Right lobe of liver (tissue), 6 donors: ENCODE results near the gene FRG2B. TPM values are rescaled to one million over a fixed set of nuclear protein-coding genes. Genes with fewer than 3 reads are reported as not detected.
"Not testable (repeated sequence)": the region's sequence is repeated elsewhere in the genome, so short reads cannot be mapped to it uniquely, and the experiment has no call there.

Experiments
- ATAC-seq, 4 donors: fragments of 200-7000 bp; cut with Tn5 transposase; one replicate each; pipeline ENCODE4 v1.9.1; 2020; ENCODE audit warnings: mild to moderate bottlenecking in 4 of 4, moderate library complexity in 4 of 4
- DNase-seq, 3 donors: peaks; one replicate each; pipeline ENCODE4 v3.0.0-alpha.2; 2020
- H3K27ac ChIP-seq, 3 donors: fragments of 200-600 bp; one replicate each; pipeline ENCODE4 v1.8.0; 2022
- H3K27me3 ChIP-seq, 2 donors: fragments of 200-600 bp; one replicate each; pipeline ENCODE4 v1.8.0; 2022
- H3K36me3 ChIP-seq, 4 donors: fragments of 200-600 bp; sonication (generic) in 1 of 4; one replicate each; pipeline versions ENCODE4 v1.5.1 to v1.8.0; 2017 to 2022; ENCODE audit warnings: control low read depth in 1 of 4
- H3K4me1 ChIP-seq, 4 donors: fragments of 200-600 bp; sonication (generic) in 1 of 4; one replicate each; pipeline versions ENCODE4 v1.5.1 to v1.8.0; 2017 to 2022; ENCODE audit warnings: control low read depth in 1 of 4
- H3K4me3 ChIP-seq, 3 donors: fragments of 200-600 bp; one replicate each; pipeline ENCODE4 v1.8.0; 2022
- H3K9me3 ChIP-seq, 4 donors: fragments of 200-600 bp; sonication (generic) in 1 of 4; one replicate each; pipeline versions ENCODE4 v1.5.1 to v1.8.0; 2017 to 2022; ENCODE audit warnings: control low read depth in 1 of 4
- WGBS: methylation state at CpG from one replicate; pipeline ENCODE4 v1.1.6; 2018; ENCODE audit warnings: low coverage, low lambda C conversion rate; ENCODE audit not compliant: insufficient coverage; ENCODE audit errors: missing lambda C conversion rate; 5-methylcytosine and 5-hydroxymethylcytosine counted together
- intact Hi-C, 2 donors: fragments of 100-400 bp; cut with DNase I; formaldehyde crosslinking; loops; one replicate each; pipeline versions ENCODE4 v1.11.2 to v1.14.1; 2022
- long read RNA-seq: library from polyadenylated mRNA; unstranded; transcript quantifications from one replicate; pipeline ENCODE4 v2.0.0, GENCODE V29; 2019
- total RNA-seq, 6 experiments: library from RNA; depleted of rRNA in 2 of 6; stranded (reverse); fragments of >200 nt in 2 of 6; fragmentation: NEBNext Ultra II Directional in 3 of 6; extraction: Animal tissue kit (Norgen Biotek cat#: 25700) in 3 of 6; gene quantifications; one replicate each; pipeline versions ENCODE4 v1.1.0 to v1.2.4, GENCODE V29; 2016 to 2023
- TF ChIP-seq, protein P1 (sequence below), 4 donors: fragments of 200-600 bp in 3 of 4; fragments of 450-650 bp in 1 of 4; IDR thresholded peaks; one replicate each; pipeline versions ENCODE4 v1.5.1 to v1.8.0; 2016 to 2022; ENCODE audit warnings: antibody characterized with exemption in 4 of 4, mild to moderate bottlenecking in 2 of 4
- donor health status: DM: no; HTN: yes; CAD: no.
- donor health status: DM: no; HTN: no; CAD: no.
- donor health status: DM: no; HTN: no; CAD: no.
- donor health status: DM: no; HTN: yes; CAD: no.
- donor health status: DM: no; HTN: yes; CAD: no.

The FRG2B gene
- not detected for total RNA-seq
- long read RNA-seq = 0 reads

DNA sequence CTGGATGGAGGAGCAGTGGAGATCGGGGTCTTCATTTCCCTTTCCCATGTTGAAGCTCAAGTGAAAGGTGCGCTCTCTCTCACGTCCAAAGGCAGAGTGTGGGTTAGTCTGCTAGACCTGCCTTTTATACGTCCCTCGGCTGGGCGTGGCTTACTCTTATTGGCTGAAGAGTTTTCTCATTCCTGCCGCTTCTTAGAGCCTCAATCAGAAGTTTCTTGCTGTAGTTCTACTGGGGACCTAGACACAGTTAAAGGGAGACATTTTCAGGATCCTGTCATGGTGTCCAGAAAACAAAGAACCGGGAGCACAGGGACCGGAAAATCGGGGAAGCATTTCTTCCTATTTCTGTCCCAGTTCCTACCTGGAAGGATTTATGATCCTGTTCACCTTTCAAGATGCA, at the start of gene FRG2B:
TSS of gene FRG2B (minus strand) at position 101 of the 400 bp plus-strand sequence. CDS start at position 48, 53 bp downstream.
- ATAC-seq, H3K27me3 ChIP-seq, H3K4me1 ChIP-seq, intact Hi-C loops, H3K4me3 ChIP-seq, H3K9me3 ChIP-seq, H3K27ac ChIP-seq, H3K36me3 ChIP-seq, DNase-seq: not testable (repeated sequence)
- no CpG with 5 or more reads among the region's 10 CpGs for WGBS

DNA sequence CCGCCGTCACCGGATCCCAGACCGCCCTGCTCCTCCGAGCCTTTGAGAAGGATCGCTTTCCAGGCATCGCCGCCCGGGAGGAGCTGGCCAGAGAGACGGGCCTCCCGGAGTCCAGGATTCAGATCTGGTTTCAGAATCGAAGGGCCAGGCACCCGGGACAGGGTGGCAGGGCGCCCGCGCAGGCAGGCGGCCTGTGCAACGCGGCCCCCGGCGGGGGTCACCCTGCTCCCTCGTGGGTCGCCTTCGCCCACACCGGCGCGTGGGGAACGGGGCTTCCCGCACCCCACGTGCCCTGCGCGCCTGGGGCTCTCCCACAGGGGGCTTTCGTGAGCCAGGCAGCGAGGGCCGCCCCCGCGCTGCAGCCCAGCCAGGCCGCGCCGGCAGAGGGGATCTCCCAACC, 40.9 kb upstream of the FRG2B start:
- WGBS = no CpG with 5 or more reads among the region's 40 CpGs
- H3K36me3 ChIP-seq = not testable (repeated sequence)

GRCh38 chr10:133663544-133664160, 37.1 kb upstream of the FRG2B start:
- H3K4me1 ChIP-seq, H3K9me3 ChIP-seq, ATAC-seq, intact Hi-C loops, H3K27ac ChIP-seq, DNase-seq, H3K4me3 ChIP-seq, H3K36me3 ChIP-seq, H3K27me3 ChIP-seq: not testable (repeated sequence)
- 14% methylated on average over 3 of the region's 4 CpGs for WGBS

More for the DNA sequence above, 40.9 kb upstream of the FRG2B start:
- peak in 3 of 4 donors; percentile 18 to 85 (median 55) for ATAC-seq
- intact Hi-C loops, H3K4me1 ChIP-seq, H3K27me3 ChIP-seq, H3K4me3 ChIP-seq, DNase-seq, H3K9me3 ChIP-seq, H3K27ac ChIP-seq: not testable (repeated sequence)

- no CpG with 5 or more reads among the region's 2 CpGs for WGBS
- DNase-seq = not testable (repeated sequence)
Observed at GRCh38 chr10:133661122-133661521, 34.5 kb upstream of the FRG2B start.

DNA sequence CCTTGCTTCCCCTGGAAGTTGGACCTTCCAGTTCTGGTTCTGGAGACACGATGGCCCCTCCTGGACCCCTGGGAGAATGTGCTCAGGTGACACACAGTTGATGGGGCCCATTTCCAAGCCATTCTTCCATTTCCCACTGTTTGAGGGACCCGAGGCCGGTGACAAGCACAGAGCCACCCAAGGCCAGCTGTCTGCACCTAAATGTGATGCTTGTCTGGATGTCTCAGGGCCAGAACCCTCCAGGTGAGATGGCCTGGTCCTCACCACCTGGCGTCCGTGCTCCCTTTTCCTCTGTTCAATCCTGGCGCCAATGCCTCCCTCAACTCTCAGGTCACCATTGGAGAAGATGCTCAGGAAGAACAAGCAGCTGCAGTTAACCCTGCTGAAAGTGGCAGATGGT, 33.9 kb upstream of the FRG2B start:
- intact Hi-C loops, H3K9me3 ChIP-seq, H3K36me3 ChIP-seq, H3K4me1 ChIP-seq, H3K27ac ChIP-seq, ATAC-seq, H3K27me3 ChIP-seq, H3K4me3 ChIP-seq, DNase-seq: not testable (repeated sequence)
- WGBS = 54% methylated on average over 4 of the region's 6 CpGs

More at GRCh38 chr10:133661122-133661521, 34.5 kb upstream of the FRG2B start:
- H3K4me3 ChIP-seq, intact Hi-C loops, H3K27ac ChIP-seq, H3K36me3 ChIP-seq, H3K4me1 ChIP-seq, ATAC-seq, H3K9me3 ChIP-seq, H3K27me3 ChIP-seq: not testable (repeated sequence)

DNA sequence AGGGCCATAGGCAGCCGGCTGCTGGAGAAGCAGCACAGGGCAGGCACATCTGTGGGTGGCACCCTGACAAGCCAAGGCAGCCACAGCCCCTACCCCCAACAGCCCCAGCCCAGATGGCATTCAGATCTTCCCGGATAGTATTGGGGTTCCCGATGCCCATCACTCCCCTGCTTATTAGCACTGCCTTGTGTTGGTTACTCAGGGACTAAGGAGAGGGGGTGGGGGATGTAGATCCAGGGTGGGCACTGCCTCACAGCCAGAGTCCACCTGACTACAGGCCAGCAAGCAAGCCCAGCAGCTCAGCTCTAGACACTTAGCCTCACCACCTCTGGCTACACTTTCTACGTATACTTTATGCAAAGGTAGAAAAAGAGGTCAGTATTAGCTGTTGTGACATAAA, 30.7 kb upstream of the FRG2B start:
- H3K9me3 ChIP-seq, DNase-seq, ATAC-seq, H3K27ac ChIP-seq, intact Hi-C loops, H3K4me1 ChIP-seq, H3K36me3 ChIP-seq, H3K27me3 ChIP-seq, H3K4me3 ChIP-seq: not testable (repeated sequence)
- 59% methylated on average over 2 of the region's 4 CpGs for WGBS

- ATAC-seq, H3K4me3 ChIP-seq, H3K27me3 ChIP-seq, H3K9me3 ChIP-seq, H3K4me1 ChIP-seq, H3K27ac ChIP-seq, H3K36me3 ChIP-seq, intact Hi-C loops: not testable (repeated sequence)
- peak in 1 of 3 donors; percentile 58 for DNase-seq
- WGBS = 39% methylated on average over 5 of the region's 22 CpGs
Observed at GRCh38 chr10:133648872-133649455, 22.4 kb upstream of the FRG2B start.

DNA sequence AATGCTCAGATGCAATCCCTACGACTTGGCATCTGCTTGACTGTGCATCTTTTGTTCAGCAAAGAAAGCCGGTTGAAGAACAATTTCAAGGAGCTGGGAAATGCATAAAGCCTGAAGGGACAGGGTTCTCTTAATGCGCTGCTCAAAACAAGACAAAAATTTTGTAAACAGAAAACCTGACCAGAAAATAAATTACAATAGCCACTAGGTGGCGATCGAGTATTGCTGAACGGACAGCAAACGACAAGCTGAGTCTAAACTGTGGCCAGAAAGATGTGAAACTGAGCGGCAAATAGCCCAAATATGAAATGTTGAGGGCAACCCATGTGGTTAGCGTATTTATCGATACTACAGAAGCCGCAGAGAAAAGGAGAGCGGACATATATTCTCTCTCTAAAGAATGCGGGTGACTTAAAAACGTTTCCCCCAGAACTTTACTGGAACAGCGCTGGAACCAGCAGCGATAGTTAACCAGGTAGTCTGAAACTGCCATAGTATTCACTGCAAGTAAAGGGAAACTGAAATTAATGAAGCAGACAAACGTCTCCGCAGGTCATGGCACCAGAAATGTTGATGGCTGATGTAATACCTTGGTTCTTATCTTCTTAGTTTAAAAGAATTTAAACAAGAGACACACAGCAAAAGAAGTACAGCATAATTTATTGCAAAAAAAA, 20.6 kb upstream of the FRG2B start:
- WGBS = 3% methylated on average over 12 of the region's 18 CpGs
- H3K36me3 ChIP-seq, DNase-seq, H3K4me1 ChIP-seq, H3K27me3 ChIP-seq, intact Hi-C loops, H3K4me3 ChIP-seq, H3K9me3 ChIP-seq, H3K27ac ChIP-seq: not testable (repeated sequence)
- TF ChIP-seq, protein P1, sequence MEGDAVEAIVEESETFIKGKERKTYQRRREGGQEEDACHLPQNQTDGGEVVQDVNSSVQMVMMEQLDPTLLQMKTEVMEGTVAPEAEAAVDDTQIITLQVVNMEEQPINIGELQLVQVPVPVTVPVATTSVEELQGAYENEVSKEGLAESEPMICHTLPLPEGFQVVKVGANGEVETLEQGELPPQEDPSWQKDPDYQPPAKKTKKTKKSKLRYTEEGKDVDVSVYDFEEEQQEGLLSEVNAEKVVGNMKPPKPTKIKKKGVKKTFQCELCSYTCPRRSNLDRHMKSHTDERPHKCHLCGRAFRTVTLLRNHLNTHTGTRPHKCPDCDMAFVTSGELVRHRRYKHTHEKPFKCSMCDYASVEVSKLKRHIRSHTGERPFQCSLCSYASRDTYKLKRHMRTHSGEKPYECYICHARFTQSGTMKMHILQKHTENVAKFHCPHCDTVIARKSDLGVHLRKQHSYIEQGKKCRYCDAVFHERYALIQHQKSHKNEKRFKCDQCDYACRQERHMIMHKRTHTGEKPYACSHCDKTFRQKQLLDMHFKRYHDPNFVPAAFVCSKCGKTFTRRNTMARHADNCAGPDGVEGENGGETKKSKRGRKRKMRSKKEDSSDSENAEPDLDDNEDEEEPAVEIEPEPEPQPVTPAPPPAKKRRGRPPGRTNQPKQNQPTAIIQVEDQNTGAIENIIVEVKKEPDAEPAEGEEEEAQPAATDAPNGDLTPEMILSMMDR (IDR thresholded peaks at IDR 0.05) = peak in 3 of 4 donors; percentile 23 to 35 (median 24)
- ATAC-seq = peak; percentile 59 to 75 (median 71)

DNA sequence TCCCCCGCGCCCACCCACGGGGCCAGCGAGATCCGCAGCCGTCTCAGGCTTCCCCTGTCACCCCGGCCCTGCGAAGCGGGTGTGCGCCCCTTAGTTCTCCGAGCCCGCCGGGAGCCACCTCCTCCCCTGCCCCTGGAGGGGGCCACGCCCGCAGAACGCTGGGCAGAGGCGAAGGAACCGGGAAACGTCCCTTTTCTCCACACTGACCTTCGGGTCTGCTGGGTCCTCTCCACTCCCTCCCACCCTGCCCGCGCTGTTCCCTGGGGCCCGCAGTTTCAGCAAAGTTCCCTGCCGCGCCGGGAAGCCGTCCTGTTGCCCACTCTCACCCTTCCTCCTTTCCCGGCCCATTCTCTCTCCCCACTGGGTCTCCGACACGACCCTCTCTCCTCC, 11.2 kb upstream of the FRG2B start:
- H3K27ac ChIP-seq, intact Hi-C loops, H3K4me3 ChIP-seq, H3K27me3 ChIP-seq, H3K4me1 ChIP-seq, ATAC-seq, H3K9me3 ChIP-seq, DNase-seq, H3K36me3 ChIP-seq: not testable (repeated sequence)
- no CpG with 5 or more reads among the region's 30 CpGs for WGBS

DNA sequence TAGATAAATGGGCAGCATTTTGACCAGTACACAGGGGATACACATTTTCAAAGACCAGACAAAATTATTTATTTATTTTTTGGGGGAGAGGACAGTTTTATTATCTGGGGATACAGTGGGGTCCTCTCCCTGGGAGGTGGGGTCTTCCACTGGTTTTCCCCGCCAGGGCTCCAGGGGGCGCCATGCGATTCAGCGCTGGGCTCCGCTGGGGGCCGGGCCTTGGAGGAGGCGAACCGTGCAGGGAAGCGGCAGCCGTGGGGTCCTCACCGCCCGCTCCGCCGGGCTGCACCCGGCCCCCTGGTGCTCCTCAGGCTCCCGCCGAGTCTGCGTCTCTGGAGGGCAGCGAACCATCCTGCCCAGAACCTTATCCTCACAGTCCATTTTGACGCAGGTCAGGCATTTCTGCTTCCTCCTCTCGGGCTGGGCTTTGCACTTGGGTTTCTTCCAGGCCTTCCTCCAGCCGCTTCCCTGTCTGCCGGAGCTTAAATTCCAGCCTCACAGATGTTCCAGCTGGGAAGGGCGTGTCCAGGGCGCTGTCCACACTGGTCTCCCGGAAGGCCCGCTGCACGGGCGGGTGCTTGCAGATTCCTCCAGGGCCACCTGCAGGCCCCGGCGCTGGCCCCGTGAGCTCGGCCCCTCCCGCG, 10.7 kb upstream of the FRG2B start:
- H3K4me3 ChIP-seq, intact Hi-C loops, ATAC-seq: not testable (repeated sequence)

More for the DNA sequence above, 10.7 kb upstream of the FRG2B start:
- not testable (repeated sequence) for H3K9me3 ChIP-seq, H3K36me3 ChIP-seq, H3K27ac ChIP-seq, H3K4me1 ChIP-seq, DNase-seq, H3K27me3 ChIP-seq
- WGBS = no CpG with 5 or more reads among the region's 35 CpGs
